GM12873 (cell line): Measurements from ENCODE around the gene CDC42SE2.

ENCODE experiments used
- CTCF ChIP-seq: IDR thresholded peaks from 2 replicates; pipeline ENCODE4 v1.5.1; 2012; ENCODE audit warnings: low read depth, mild to moderate bottlenecking, moderate library complexity, low read length, control low read depth; ENCODE audit not compliant: insufficient read depth; ENCODE audit errors: missing control alignments

Gene CDC42SE2

GRCh38 chr5:131384616-131385214, 120.9 kb downstream of the CDC42SE2 start:
- no peak for TF ChIP-seq CTCF

- TF ChIP-seq CTCF: no peak
These were observed 122.3 kb downstream of the CDC42SE2 start for GRCh38 chr5:131386124-131386523.

GRCh38 chr5:131386779-131387178, 122.9 kb downstream of the CDC42SE2 start:
- TF ChIP-seq CTCF: no peak

- TF ChIP-seq CTCF: no peak
These were observed 123.4 kb downstream of the CDC42SE2 start for GRCh38 chr5:131387255-131387654.

GRCh38 chr5:131389096-131389868, 125.4 kb downstream of the CDC42SE2 start:
- TF ChIP-seq CTCF: no peak

GRCh38 chr5:131389869-131390265, 126.0 kb downstream of the CDC42SE2 start:
- TF ChIP-seq CTCF: no peak

GRCh38 chr5:131392466-131393095, 128.7 kb downstream of the CDC42SE2 start:
- no peak for TF ChIP-seq CTCF
